Stimulated activated naive CD4-positive, alpha-beta T cell (primary cell): ENCODE measurements around the gene MCC.

Source experiments
- DNase-seq, 6 experiments: peaks; one replicate each; lab custom pipeline; 2025; lab: John Stamatoyannopoulos, UW

MCC gene

DNA sequence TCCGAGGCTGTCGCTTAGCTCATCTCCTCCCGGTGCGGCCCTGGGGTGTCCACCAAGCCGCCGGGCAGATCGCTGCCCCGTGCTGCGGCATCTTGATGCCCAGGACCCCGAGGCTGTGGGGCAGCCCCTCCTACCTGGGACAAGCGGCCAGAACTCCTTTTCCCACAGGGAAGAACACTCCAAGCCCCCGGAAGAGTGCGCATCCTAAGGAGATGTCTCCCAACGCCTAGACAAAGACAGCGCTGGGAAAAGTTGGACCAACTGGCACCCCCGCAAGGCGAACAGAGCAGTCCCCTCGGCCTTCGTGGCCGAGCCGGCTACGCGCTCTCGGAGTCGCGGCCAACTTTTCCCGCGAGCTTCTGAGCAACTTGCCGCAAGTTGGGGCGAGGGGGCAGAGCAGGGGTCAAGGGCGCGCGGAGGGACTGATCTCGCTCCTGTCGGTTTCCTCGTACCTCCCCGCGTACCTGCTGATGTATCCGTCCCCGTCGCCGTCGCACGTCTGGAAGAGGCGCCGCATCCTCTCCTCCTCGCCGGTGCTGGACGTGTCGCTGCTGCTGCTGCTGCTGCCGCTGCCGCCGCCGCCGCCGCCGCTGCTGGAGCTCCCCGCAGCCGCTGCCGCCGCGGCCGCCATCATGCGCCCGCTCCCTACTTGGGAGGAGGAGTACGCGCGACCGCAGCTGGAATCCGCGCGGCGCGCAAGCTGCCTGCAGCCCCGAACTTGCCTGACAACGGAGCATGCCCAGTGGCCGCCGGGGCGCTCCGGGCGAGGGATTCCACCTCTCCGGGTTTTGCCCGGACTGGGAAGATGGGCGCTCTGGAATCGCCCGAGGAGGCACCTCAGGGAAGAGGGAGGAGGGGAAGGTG lies at the start of gene MCC:
MCC (minus strand) TSS at position 673 of the 864 bp plus-strand sequence.
- DNase-seq: peak in 2 of 6 experiments; percentile 28 to 29

- DNase-seq: no peak
Measured at GRCh38 chr5:113531481-113532159, 43.4 kb upstream of the MCC start.

- no peak for DNase-seq
Measured at GRCh38 chr5:113527746-113528145, 39.5 kb upstream of the MCC start.

- DNase-seq: no peak
Measured at GRCh38 chr5:113526421-113526820, 38.2 kb upstream of the MCC start.

GRCh38 chr5:113524927-113525326 lies 36.7 kb upstream of the MCC start:
- DNase-seq: peak in 1 of 6 experiments; percentile 4

- DNase-seq: no peak
Measured at GRCh38 chr5:113523168-113523567, 34.9 kb upstream of the MCC start.

- no peak for DNase-seq
Measured at GRCh38 chr5:113520899-113521298, 32.6 kb upstream of the MCC start.

GRCh38 chr5:113520429-113520828 lies 32.2 kb upstream of the MCC start:
- no peak for DNase-seq

- DNase-seq: no peak
Measured at GRCh38 chr5:113519412-113519811, 31.2 kb upstream of the MCC start.

- DNase-seq: no peak
Measured at GRCh38 chr5:113518884-113519283, 30.6 kb upstream of the MCC start.

GRCh38 chr5:113514289-113514635 lies 26.0 kb upstream of the MCC start:
- no peak for DNase-seq

GRCh38 chr5:113513384-113514288 lies 25.4 kb upstream of the MCC start, which contains the start of gene YTHDC2:
YTHDC2 (plus strand) TSS chr5:113513694; CDS start chr5:113513896, 202 bp downstream.
- peak; percentile 75 to 86 (median 80) for DNase-seq

DNA sequence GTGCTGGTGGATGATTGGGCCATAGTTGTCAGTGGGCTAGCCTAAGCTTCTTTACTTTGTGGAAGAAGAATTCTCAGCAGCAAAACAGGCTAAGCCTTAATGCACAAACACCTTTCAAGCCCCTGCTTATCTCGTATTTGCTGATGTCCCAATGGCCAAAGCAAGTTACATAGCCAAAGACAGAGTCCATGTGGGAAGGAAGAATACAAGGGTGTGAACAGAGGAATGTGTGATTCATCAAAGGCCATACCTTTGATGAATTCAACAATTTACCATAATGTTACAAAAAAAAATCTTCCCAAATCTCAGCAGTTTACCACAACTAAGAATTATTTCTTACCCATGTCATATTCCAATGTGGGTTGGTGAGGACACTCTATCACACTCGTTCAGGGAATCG lies 24.1 kb upstream of the MCC start:
- DNase-seq: no peak

- DNase-seq: peak in 2 of 6 experiments; percentile 9 to 17
Measured at GRCh38 chr5:113510836-113511451, 22.7 kb upstream of the MCC start.

GRCh38 chr5:113508756-113509155 lies 20.5 kb upstream of the MCC start:
- no peak for DNase-seq

- DNase-seq: no peak
Measured at GRCh38 chr5:113507601-113508000, 19.3 kb upstream of the MCC start.

GRCh38 chr5:113505181-113505580 lies 16.9 kb upstream of the MCC start:
- DNase-seq: no peak

DNA sequence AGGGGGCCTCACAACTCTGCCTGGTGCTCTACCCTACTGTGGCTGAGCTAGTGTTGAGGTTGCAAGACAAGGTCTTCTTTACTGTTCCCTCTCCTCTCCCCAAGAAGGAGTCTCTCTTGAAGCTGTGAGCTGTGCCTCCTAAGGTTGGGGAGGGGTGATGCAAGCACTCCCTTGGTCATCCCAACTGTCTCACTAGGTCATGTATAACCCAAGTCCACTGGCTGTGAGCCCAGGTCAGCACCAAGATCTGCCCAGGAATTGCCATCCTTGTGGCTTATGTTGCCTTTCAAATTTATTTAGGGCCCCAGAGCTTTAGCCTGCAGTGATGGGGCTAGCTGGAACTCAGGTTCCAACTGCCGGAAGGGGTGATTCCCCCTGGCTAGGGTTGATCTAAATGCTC lies 14.9 kb upstream of the MCC start:
- DNase-seq: no peak

- no peak for DNase-seq
Measured at GRCh38 chr5:113502073-113502472, 13.8 kb upstream of the MCC start.

- DNase-seq: no peak
Measured at GRCh38 chr5:113495422-113495841, 7.2 kb upstream of the MCC start.

GRCh38 chr5:113493446-113493845 lies 5.2 kb upstream of the MCC start:
- no peak for DNase-seq

DNA sequence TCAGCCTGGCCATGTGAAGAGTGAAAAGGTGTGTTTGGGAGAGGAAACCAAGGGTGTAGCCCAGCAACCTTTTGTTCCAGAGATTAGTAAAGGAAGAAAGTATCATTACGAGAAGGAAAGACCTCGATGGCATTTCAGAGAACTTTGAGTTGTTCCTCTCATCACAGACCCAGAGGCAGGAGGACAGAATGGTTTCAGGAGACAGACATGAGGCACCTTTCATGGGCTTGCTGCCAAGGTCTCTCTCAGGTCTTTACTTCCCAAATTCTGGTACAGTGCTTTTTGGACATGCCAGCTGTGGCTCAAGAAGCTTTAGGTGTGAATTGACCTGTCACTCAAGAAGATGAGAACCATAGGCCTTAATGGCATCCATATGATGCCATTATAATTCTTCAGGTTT lies 2.8 kb upstream of the MCC start:
- DNase-seq: no peak
